Common myeloid progenitor, CD34-positive (primary cell): Measurements from ENCODE around the gene CDON.

Experiments
- CTCF ChIA-PET: fragments of 350-600 bp; sonication (Branson Sonifier 250); formaldehyde crosslinking; loops from one replicate; lab custom pipeline; 2021; ENCODE audit warnings: antibody characterized with exemption; lab: Charles Lee
- POLR2A ChIA-PET: fragments of 350-600 bp; sonication (Branson Sonifier 250); formaldehyde crosslinking; loops from one replicate; lab custom pipeline; 2021; ENCODE audit warnings: antibody characterized with exemption; lab: Charles Lee
- DNase-seq, 3 donors: peaks; one replicate each; pipeline versions ENCODE4 v3.0.0 to v3.0.0-alpha.2; 2013
- H3K27ac ChIP-seq, 2 experiments: 1 replicate in 1 of 2; 2 replicates in 1 of 2; pipeline ENCODE4 v1.7.0; 2013; ENCODE audit warnings: inconsistent platforms in 2 of 2, low read length in 2 of 2, mild to moderate bottlenecking in 2 of 2, low read depth in 1 of 2, moderate library complexity in 1 of 2; ENCODE audit not compliant: severe bottlenecking in 2 of 2, insufficient read depth in 1 of 2, poor library complexity in 1 of 2
- H3K27me3 ChIP-seq, 5 experiments: replicated peaks in 2 of 5; 1 replicate in 3 of 5; 2 replicates in 2 of 5; pipeline versions ENCODE4 v1.6.1 to v1.7.0; 2013; ENCODE audit warnings: low read length in 4 of 5, mild to moderate bottlenecking in 2 of 5, moderate library complexity in 2 of 5, inconsistent platforms in 1 of 5; ENCODE audit not compliant: insufficient read depth in 5 of 5, control insufficient read depth in 4 of 5
- H3K36me3 ChIP-seq, 4 experiments: 1 replicate in 2 of 4; 2 replicates in 2 of 4; pipeline versions ENCODE4 v1.6.1 to v1.7.0; 2013; ENCODE audit warnings: low read length in 3 of 4, control low read depth in 1 of 4, mild to moderate bottlenecking in 1 of 4; ENCODE audit not compliant: control insufficient read depth in 4 of 4, insufficient read depth in 4 of 4
- H3K4me1 ChIP-seq, 4 experiments: 1 replicate in 3 of 4; 2 replicates in 1 of 4; pipeline versions ENCODE4 v1.6.1 to v1.7.1; 2013; ENCODE audit warnings: low read length in 3 of 4, mild to moderate bottlenecking in 3 of 4, control low read depth in 1 of 4, inconsistent platforms in 1 of 4, moderate library complexity in 1 of 4; ENCODE audit not compliant: control insufficient read depth in 4 of 4, insufficient read depth in 4 of 4; ENCODE audit errors: control extremely low read depth in 1 of 4
- H3K4me3 ChIP-seq, 7 experiments: 1 replicate in 4 of 7; 2 replicates in 3 of 7; pipeline versions ENCODE4 v1.5.1 to v1.7.0; 2013; ENCODE audit warnings: mild to moderate bottlenecking in 7 of 7, low read length in 6 of 7, moderate library complexity in 6 of 7, inconsistent platforms in 2 of 7, low read depth in 2 of 7, control low read depth in 1 of 7; ENCODE audit not compliant: insufficient read depth in 4 of 7, control insufficient read depth in 1 of 7; ENCODE audit errors: extremely low read depth in 1 of 7
- H3K9me3 ChIP-seq, 5 experiments: 1 replicate in 4 of 5; 2 replicates in 1 of 5; pipeline versions ENCODE4 v1.6.1 to v1.7.1; 2013; ENCODE audit warnings: low read length in 4 of 5, mild to moderate bottlenecking in 2 of 5, inconsistent platforms in 1 of 5, low read depth in 1 of 5, moderate library complexity in 1 of 5; ENCODE audit not compliant: control insufficient read depth in 4 of 5, insufficient read depth in 2 of 5; ENCODE audit errors: control extremely low read depth in 1 of 5
- whole genome bisulfite sequencing: methylation state at CpG from one replicate; pipeline ENCODE4 v1.1.5; 2013; ENCODE audit not compliant: insufficient coverage; 5-methylcytosine and 5-hydroxymethylcytosine counted together

Gene CDON

GRCh38 chr11:125975634-125976033, 87.0 kb downstream of the CDON start:
- ChIA-PET POLR2A (interaction anchor here (0.7 kb wide), 1 partner anchor 71 kb away, joined by 3 read pairs; no protein-coding TSS in a partner anchor), CTCF (no interaction called here)
- H3K27ac ChIP-seq, result no peak overlapping the region
- no peaks in the 10 kb centered on the region for H3K9me3 ChIP-seq
- H3K4me1 ChIP-seq, result no peaks in the 10 kb centered on the region
- WGBS, result 100% methylated on average over 2 of the region's 6 CpGs
- DNase-seq, result no peak
- peaks cover 0 to 15% (median 8%) of the 10 kb centered on the region in 5 experiments for H3K27me3 ChIP-seq
- H3K4me3 ChIP-seq, result no peak overlapping the region
- no peaks in the 10 kb centered on the region for H3K36me3 ChIP-seq

GRCh38 chr11:125974284-125974683, 88.4 kb downstream of the CDON start:
- CTCF ChIA-PET, result no interaction called here
- POLR2A ChIA-PET, result no interaction called here
- DNase-seq, result no peak
- H3K27me3 ChIP-seq, result peaks cover 0 to 18% (median 6%) of the 10 kb centered on the region in 5 experiments
- no peak overlapping the region for H3K27ac ChIP-seq
- H3K36me3 ChIP-seq, result no peaks in the 10 kb centered on the region
- no peaks in the 10 kb centered on the region for H3K9me3 ChIP-seq
- H3K4me3 ChIP-seq, result no peak overlapping the region
- H3K4me1 ChIP-seq, result no peaks in the 10 kb centered on the region

GRCh38 chr11:125971618-125972017, 91.0 kb downstream of the CDON start:
- Histone ChIP-seq H3K4me3 (no peak overlapping the region), H3K27me3 (peaks cover 0 to 14% (median 3%) of the 10 kb centered on the region in 5 experiments), H3K36me3 (no peaks in the 10 kb centered on the region), H3K9me3 (no peaks in the 10 kb centered on the region), H3K4me1 (peaks cover 0 to 4% (median 1%) of the 10 kb centered on the region in 4 experiments), H3K27ac (no peak overlapping the region)
- DNase-seq, result no peak
- WGBS, result 94% methylated on average over 5 of the region's 6 CpGs
- ChIA-PET CTCF (no interaction called here), POLR2A (no interaction called here)

- Histone ChIP-seq H3K36me3 (no peaks in the 10 kb centered on the region), H3K4me3 (no peak overlapping the region), H3K9me3 (peaks cover 0 to under 1% (median 0%) of the 10 kb centered on the region in 5 experiments), H3K27me3 (peaks cover 0 to 26% (median 4%) of the 10 kb centered on the region in 5 experiments), H3K27ac (no peak overlapping the region), H3K4me1 (peaks cover 0 to 4% (median 1%) of the 10 kb centered on the region in 4 experiments)
- POLR2A ChIA-PET, result no interaction called here
- WGBS, result 5% methylated on average over 6 of the region's 7 CpGs
- CTCF ChIA-PET, result no interaction called here
- DNase-seq, result peak; percentile 12 to 71 (median 58)
Measured at GRCh38 chr11:125968354-125968753, 94.3 kb downstream of the CDON start.

- DNase-seq, result no peak
- no peaks in the 10 kb centered on the region for H3K36me3 ChIP-seq
- no peak overlapping the region for H3K4me3 ChIP-seq
- no peak overlapping the region for H3K27ac ChIP-seq
- peaks cover 0 to 24% (median 4%) of the 10 kb centered on the region in 5 experiments for H3K27me3 ChIP-seq
- H3K4me1 ChIP-seq, result peaks cover 0 to 4% (median 1%) of the 10 kb centered on the region in 4 experiments
- POLR2A ChIA-PET, result no interaction called here
- H3K9me3 ChIP-seq, result peaks cover 0 to 9% (median 2%) of the 10 kb centered on the region in 5 experiments
- 90% methylated on average over 3 of the region's 4 CpGs for WGBS
- CTCF ChIA-PET, result no interaction called here
Measured at GRCh38 chr11:125967515-125967914, 95.2 kb downstream of the CDON start.

GRCh38 chr11:125960771-125961170, 101.9 kb downstream of the CDON start:
- Histone ChIP-seq H3K9me3 (peaks cover 0 to 21% (median 2%) of the 10 kb centered on the region in 5 experiments), H3K27me3 (peaks cover 0 to 13% (median 3%) of the 10 kb centered on the region in 5 experiments), H3K27ac (no peak overlapping the region), H3K4me3 (no peak overlapping the region), H3K36me3 (no peaks in the 10 kb centered on the region), H3K4me1 (no peaks in the 10 kb centered on the region)
- WGBS, result 93% methylated on average over 5 of the region's 6 CpGs
- POLR2A ChIA-PET, result no interaction called here
- no peak for DNase-seq
- CTCF ChIA-PET, result no interaction called here

- H3K4me3 ChIP-seq, result no peak overlapping the region
- peaks cover 0 to 21% (median 2%) of the 10 kb centered on the region in 5 experiments for H3K9me3 ChIP-seq
- H3K4me1 ChIP-seq, result no peaks in the 10 kb centered on the region
- ChIA-PET POLR2A (no interaction called here), CTCF (no interaction called here)
- DNase-seq, result no peak
- H3K36me3 ChIP-seq, result no peaks in the 10 kb centered on the region
- H3K27me3 ChIP-seq, result peaks cover 0 to 16% (median 5%) of the 10 kb centered on the region in 5 experiments
- no peak overlapping the region for H3K27ac ChIP-seq
- WGBS, result 88% methylated on average over 8 of the region's 10 CpGs
Measured at GRCh38 chr11:125959931-125960330, 102.7 kb downstream of the CDON start.
